CD4-positive, alpha-beta T cell treated with Interleukin-15 for 4 hours (primary cell): ENCODE results near the gene TMC5.
"Not testable (repeated sequence)": the region's sequence is repeated elsewhere in the genome, so short reads cannot be mapped to it uniquely, and the experiment has no call there.

Experiments
- DNase-seq: peaks from one replicate; pipeline ENCODE4 v3.0.0-alpha.2; 2020; ENCODE audit warnings: low spot score

Gene TMC5

DNA sequence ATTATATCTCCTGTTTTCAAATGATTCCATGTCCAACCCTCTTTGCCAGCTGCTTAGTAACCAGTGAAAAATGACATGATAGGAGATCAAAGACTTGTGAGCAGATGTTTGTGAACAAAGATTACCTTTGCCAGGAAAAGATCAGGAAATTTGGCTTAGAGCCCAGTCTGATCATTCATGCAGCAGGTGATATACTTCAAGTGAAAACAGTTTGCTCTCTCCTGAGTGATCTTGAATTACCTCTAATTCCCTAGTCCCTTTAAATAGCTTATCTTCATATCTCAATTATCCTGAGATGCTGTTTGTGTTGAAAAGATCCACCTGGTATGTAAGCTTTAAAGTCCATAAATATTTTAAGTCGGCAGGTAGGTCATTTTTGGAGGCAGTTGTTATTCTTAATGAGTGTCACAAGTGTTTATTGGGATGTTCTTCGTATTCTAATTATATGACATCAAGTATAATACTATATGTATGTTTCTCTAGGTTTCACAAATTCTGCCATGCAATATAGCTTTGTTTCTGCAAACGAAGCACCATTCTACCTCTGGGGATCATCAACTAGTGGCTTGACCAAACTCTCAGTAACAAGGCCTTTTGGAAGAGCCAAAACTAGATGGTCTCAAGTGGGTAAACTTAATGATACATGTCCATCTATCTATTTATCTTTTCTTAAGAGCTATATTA, 124.6 kb downstream of the TMC5 start:
- DNase-seq: no peak

DNA sequence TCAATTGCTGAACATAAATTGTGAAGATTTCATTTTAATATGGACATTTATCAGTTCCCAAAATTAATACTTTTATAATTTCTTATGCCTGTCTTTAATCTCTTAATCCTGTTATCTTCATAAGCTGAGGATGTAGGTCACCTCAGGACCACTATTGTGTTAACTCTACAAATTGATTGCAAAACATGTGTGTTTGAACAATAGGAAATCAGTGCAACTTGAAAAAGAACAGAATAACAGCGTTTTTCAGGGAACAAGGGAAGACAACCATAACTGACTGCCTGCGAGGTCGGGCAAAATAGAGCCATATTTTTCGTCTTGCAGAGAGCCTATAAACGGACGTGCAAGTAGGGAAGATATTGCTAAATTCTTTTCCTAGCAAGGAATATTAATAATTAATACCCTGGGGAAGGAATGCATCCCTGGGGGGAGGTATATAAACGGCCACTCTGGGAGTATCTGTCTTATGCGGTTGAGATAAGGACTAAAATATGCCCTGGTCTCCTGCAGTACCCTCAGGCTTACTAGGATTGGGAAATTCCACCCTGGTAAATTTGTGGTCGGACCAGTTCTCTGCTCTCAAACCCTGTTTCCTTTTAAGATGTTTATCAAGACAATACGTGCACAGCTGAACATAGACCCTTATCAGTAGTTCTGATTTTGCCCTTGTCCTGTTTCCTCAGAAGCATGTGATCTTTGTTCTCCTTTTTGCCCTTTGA, 125.8 kb downstream of the TMC5 start:
- DNase-seq: not testable (repeated sequence)

DNA sequence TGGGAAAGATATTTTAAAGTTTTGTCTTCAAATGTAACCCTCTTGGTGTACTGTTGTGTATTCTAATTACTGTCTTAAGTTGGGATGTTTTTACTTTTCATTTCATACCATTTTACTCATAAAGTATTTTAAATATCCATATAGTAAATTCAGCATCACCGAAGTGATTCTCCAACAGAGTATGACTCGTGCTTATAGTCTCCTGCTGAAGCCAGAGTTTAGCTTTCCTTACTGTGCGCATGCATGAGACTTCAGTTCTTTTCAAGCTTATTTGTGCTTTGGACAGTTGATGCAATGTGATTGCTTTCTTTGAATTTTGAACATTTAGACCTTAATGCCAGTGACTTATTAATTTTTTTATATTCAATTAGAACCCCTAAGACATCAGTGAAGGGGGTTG, 130.5 kb downstream of the TMC5 start:
- no peak for DNase-seq
